Nucleus accumbens (tissue), 56 donors: Measurements from ENCODE around the gene C11orf87.

ENCODE experiments used
- DNase-seq, 56 donors: peaks; one replicate each; lab custom pipeline; 2025; lab: John Stamatoyannopoulos, UW

Gene C11orf87

GRCh38 chr11:109421981-109422869 lies at the start of gene C11orf87:
C11orf87 (plus strand) TSS chr11:109422190; CDS start chr11:109423634, 1,444 bp downstream.
- DNase-seq, result peak in 21 of 56 donors; percentile 7 to 68 (median 37)

DNA sequence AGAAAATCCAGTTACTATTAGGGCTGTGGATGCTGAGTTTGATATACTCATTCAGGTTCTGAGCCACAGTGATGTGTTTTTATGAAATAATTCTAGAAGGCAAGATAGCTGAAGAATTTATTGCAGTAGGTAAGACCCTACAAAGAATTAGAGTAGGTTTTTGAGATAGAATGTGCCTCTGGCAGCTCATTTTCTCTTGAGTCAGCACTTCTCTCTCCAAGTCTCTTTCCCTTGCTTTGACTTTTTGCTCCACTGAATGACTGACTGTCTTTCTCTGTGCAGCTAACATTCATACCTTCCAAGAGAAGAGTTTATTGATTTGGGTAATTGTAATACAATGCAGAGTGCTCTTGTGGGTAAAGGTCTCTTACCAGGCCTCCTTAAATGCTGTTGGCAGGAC lies 48.0 kb upstream of the C11orf87 start:
- DNase-seq, result no peak

DNA sequence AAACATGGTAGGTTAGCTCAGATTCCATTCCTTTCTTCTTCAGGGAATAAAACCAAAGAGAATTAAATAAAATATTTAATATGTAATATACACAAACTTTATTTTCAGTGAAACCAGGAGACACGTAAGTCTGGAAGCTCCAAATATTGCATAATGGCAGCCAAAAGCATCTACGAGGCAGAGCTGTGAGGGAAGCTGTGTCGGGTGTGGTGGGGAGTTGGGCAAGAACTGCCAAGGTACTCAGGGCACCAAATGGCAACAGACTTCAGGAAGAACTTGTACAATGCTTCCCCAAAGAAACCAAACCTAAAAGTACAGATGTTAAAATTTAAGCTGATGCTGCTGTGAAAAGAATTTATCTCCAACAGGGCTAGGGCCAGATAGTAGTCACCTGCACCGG lies 47.5 kb upstream of the C11orf87 start:
- no peak for DNase-seq

DNA sequence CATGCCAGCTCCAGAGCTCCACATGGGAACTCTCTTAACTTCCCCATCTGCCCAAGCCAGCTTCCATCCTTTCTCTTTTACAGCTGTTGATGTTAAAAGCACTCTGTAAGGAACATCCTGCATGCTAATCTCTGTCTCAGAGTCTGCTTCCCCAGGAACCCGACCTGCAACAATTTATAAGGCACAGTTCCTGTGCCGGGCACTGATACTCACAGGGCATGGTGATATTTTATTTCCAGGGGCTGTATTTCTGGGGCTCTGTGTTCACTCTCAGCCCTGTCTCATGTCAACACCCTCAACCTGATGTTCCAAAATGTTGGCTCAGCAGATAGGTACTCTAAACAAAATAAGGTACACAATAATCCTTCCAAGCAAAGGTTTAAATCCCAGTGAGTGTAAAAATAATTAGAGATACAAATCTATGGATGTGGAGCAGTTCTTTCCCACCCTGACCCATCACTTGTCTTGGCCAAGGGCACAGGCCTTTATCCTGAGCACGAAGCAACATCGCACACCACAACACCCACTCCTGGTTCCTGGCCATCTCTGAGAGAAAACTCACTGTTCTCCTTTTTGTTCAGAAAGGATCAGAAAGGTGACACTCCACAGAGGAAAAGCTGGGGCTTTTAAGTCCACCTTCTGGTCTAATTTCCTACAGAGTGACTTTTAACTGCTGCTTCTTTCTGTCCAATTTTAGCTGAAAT lies 44.8 kb upstream of the C11orf87 start:
- no peak for DNase-seq

DNA sequence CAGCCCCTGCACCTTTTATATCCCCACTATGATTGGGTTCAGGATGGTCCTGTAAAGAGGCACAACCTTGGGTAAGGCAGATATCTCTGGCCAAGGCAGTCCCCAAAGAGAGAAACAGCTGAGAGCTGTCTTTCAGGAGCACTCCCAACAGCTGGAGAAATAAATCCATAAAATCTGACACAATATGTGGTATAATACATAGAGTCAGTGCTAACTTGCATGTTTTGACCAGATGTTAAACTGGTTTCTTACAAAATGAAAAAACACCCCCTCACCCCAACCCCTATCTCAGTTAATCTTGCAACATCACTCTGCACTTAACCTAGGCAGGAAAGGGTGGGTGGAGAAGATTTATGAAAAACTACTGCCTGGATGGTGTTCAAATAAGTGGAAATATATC lies 44.0 kb upstream of the C11orf87 start:
- no peak for DNase-seq

GRCh38 chr11:109383306-109383705 lies 38.7 kb upstream of the C11orf87 start:
- no peak for DNase-seq

DNA sequence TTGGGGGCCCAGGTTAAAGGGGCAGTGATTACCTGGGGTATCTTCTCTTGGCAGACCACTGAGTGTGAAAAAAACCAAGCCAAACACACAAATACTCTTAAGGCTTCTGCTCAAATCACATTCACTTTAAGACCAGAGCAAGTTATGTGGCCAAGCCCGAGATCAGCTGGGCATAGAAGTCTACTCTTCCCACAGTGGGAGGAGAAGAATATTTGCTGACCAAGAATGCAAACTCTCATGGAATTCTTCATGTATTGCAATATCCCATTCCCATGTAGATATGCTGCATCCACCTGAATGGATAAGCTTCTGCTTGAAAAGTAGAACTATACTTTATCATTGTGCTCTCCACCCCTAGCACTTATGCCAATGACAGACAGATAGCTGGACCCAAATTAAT lies 37.1 kb upstream of the C11orf87 start:
- DNase-seq, result no peak

DNA sequence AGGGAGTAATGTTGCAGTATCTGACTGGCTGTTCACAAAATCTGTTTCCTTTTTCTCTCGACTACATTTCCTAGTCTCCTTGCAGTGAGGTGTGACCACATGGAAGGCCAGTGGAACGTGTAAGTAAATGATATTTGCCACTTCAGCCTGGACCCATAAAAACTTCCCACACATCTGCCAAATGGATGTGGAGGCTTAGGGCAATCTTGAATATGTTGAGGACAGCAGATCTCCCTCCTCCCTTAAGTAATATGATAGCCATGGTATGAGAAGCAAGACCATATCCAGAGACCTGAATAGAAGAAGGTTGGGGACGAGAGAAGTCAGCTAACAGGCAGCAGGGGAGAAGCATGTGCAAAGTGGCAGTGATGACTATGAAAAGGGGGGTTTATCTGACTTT lies 33.0 kb upstream of the C11orf87 start:
- no peak for DNase-seq

- DNase-seq, result no peak
Observed at GRCh38 chr11:109390752-109391151, 31.2 kb upstream of the C11orf87 start.

GRCh38 chr11:109401545-109401944 lies 20.4 kb upstream of the C11orf87 start:
- DNase-seq, result no peak

GRCh38 chr11:109405671-109406070 lies 16.3 kb upstream of the C11orf87 start:
- DNase-seq, result no peak

GRCh38 chr11:109416601-109417000 lies 5.4 kb upstream of the C11orf87 start:
- no peak for DNase-seq

DNA sequence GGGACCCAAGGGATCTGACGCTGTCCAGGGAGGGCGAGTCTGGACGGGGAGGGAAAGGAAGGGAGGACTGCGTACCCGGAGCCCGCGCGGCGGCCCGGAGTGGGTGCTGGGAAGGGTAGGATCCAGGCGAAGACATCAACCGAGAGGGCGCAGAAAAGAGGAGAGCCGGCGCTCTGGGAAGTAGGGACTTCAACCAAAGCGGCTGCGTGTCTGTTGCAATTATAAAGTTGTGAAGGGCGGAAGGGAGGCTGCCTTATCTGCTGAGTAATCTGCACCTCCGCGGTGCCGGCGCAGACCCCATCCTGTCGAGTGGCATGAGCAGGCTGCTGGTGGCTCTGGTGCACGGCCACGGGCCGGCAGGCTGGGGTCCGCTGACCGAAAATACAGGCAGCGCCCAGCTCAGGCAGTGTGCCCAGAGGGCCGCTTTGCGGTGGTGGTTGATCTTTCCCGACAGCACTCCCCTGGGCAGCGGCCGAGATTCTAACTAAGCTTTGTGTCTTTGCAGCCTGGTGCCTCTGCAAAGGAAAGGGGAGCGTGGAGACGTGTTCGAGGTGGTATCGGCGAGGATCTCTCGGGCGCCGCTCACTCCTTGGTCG lies 978 bp downstream of the C11orf87 start:
- DNase-seq, result peak in 15 of 56 donors; percentile 8 to 56 (median 27)

DNA sequence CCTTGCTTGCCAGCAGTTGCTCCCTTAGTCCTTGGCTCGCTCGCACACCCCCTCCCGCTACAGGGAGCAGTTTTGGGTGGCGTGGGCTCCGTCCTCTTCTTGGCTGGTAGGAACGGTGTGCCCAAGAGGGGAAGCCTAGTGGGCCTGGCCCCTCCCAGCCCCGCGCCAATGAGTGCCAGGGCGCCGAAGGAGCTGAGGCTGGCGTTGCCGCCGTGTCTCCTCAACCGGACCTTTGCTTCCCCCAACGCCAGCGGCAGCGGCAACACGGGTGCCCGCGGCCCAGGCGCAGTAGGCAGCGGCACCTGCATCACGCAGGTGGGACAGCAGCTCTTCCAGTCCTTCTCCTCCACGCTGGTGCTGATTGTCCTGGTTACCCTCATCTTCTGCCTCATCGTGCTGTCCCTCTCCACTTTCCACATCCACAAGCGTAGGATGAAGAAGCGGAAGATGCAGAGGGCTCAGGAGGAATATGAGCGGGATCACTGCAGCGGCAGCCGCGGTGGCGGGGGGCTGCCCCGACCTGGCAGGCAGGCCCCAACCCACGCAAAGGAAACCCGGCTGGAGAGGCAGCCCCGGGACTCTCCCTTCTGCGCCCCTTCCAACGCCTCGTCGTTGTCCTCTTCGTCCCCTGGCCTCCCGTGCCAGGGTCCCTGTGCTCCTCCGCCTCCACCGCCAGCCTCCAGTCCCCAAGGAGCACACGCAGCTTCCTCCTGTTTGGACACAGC lies 1.6 kb downstream of the C11orf87 start:
- DNase-seq, result peak in 7 of 56 donors; percentile 13 to 56 (median 25)

GRCh38 chr11:109424901-109425300 lies 2.9 kb downstream of the C11orf87 start:
- no peak for DNase-seq

- DNase-seq, result peak in 6 of 56 donors; percentile 6 to 60 (median 18)
Observed at GRCh38 chr11:109425554-109425953, 3.6 kb downstream of the C11orf87 start.

DNA sequence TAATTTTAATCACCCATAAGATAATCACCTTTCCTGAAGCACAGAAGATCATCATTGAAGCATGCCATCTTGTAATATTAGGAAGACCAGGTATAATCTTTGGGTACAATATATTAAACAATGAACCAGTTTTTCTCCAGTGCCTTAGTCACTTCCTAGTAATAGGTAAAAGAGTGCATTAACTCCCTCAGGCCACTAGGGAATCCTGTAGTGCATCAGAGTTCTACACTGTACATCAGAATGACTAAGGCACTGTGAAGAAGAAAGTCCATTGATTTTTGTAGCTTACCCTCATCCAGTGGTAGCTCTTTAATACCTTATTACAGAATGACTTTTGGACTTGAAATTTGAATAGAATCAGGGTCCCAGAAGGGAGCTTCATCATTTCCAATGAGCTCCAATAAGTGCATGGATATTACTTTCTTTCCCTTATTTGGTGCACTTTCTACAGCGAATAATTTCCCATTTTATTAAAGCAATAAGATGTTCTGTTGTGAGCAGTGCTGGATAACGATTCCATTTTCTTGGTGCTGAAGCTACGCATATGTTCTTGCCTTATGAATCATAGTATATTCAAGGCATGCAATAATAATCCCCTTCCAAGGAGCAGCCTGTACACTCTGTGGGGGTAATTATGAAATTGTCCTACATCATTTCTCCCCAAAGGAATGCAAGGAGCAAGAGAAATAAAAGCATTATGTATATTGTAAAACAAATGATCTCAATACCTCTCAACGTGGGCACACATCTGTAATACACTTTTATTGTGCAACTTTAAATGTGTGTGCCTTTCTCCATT lies 4.7 kb downstream of the C11orf87 start:
- no peak for DNase-seq

- DNase-seq, result no peak
Observed at GRCh38 chr11:109432105-109432504, 10.1 kb downstream of the C11orf87 start.

- DNase-seq, result no peak
Observed at GRCh38 chr11:109433753-109434256, 11.8 kb downstream of the C11orf87 start.
